Measurements from ENCODE around the gene COX6B2.

COX6B2 gene

GRCh38 chr19:55373993-55374757 lies 19.7 kb upstream of the COX6B2 start:
- peak; percentile 88 for DNase-seq (ENCODE audit: insufficient read length, low spot score)
- peak; percentile 6; the same call in 1 of the 2 replicates for TF ChIP-seq POLR2A (IDR thresholded peaks at IDR 0.05; ENCODE audit: low read depth, low read length)
- no peak for FAIRE-seq

DNA sequence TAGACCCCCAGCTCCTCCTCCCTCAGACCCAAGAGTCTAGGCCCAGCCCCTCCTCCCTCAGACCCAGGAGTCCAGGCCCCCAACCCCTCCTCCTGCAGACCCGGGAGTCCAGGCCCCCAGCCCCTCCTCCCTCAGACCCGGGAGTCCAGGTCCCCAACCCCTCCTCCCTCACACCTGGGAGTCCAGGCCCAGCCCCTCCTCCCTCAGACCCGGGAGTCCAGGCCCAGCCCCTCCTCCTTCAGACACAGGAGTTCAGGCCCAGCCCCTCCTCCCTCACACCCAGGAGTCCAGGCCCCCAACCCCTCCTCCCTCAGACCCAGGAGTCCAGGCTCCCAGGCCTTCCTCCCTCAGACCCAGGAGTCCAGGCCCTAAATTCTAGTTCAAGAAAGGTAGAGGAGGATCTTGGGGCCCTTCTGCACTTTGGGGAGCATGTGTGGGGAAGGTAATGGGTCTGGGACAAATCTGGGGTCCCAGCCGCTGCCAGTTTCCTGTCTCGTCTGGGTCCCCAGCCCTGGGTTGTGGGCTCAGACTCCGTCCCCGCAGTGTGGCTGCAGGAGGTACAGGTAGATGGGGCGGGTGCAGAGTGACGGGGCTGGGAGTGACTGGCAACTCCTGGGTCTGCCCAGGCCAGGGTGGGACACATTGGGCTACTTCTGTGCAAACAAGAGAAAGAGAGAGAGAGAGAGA lies 18.9 kb upstream of the COX6B2 start:
- 0 out of 2 replicates have a peak, but pooled peaks have one; percentile 0 for TF ChIP-seq POLR2A (IDR thresholded peaks at IDR 0.05; ENCODE audit: low read depth, low read length)
- FAIRE-seq (no peak), DNase-seq (ENCODE audit: insufficient read length, low spot score) (no peak)

- no peak for TF ChIP-seq POLR2A (IDR thresholded peaks at IDR 0.05; ENCODE audit: low read depth, low read length)
- DNase-seq (ENCODE audit: insufficient read length, low spot score) (peak; percentile 93), FAIRE-seq (no peak)
Observed at GRCh38 chr19:55372316-55373081, 18.0 kb upstream of the COX6B2 start.

DNA sequence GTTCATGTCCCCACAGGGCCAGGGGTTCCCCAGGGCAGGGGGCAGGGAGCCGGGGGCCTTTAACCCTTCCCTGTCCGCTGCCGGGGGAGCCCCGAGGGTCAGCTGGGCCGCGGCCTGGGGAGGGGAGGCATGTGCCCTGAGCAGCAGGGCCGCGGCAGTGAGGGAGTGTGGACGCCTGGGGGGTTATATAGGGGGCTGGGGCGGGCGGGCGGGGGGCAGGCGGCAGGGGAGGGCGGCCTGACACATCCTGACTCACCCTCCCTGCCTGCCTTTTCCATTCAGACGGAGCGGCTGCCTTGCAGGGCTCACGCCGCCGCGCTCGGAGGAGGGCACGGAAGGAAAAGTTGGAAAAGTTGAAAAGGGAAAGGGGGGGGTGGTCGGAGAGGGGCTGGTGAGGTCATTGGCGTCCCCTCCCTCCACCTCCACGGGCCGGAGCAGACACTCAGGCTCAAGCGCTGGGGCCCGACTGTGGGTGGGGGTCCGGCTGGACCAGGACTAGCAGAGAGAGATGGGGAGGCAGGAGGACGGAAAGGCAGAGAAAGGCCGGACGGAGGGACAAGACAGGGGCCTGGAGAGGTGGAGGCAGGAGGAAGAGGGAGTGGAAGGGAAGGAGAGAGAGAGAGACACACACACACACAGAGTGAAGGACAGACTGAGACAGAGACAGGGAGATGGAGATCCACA lies 15.9 kb upstream of the COX6B2 start, which contains the start of gene IL11:
Gene IL11, minus strand, starts transcription at position 159 of the 684 bp plus-strand sequence. Its CDS starts 153 bp downstream, at position 6.
- FAIRE-seq (no peak), DNase-seq (ENCODE audit: insufficient read length, low spot score) (peak; percentile 98)
- TF ChIP-seq POLR2A (IDR thresholded peaks at IDR 0.05; ENCODE audit: low read depth, low read length) = peak; percentile 98

GRCh38 chr19:55369653-55370304 lies 15.3 kb upstream of the COX6B2 start:
- no peak for TF ChIP-seq POLR2A (IDR thresholded peaks at IDR 0.05; ENCODE audit: low read depth, low read length)
- DNase-seq (ENCODE audit: insufficient read length, low spot score) (peak; percentile 99), FAIRE-seq (no peak)

GRCh38 chr19:55368701-55369563 lies 14.4 kb upstream of the COX6B2 start:
- DNase-seq (ENCODE audit: insufficient read length, low spot score) (peak; percentile 89), FAIRE-seq (no peak)
- peak; percentile 21; the same call in 1 of the 2 replicates for TF ChIP-seq POLR2A (IDR thresholded peaks at IDR 0.05; ENCODE audit: low read depth, low read length)

GRCh38 chr19:55368106-55368505 lies 13.6 kb upstream of the COX6B2 start:
- DNase-seq (ENCODE audit: insufficient read length, low spot score) (no peak), FAIRE-seq (no peak)
- no peak for TF ChIP-seq POLR2A (IDR thresholded peaks at IDR 0.05; ENCODE audit: low read depth, low read length)

GRCh38 chr19:55366790-55367189 lies 12.3 kb upstream of the COX6B2 start:
- FAIRE-seq = no peak
- TF ChIP-seq POLR2A (IDR thresholded peaks at IDR 0.05; ENCODE audit: low read depth, low read length) = no peak

GRCh38 chr19:55365964-55366363 lies 11.4 kb upstream of the COX6B2 start:
- no peak for TF ChIP-seq POLR2A (IDR thresholded peaks at IDR 0.05; ENCODE audit: low read depth, low read length)
- DNase-seq (ENCODE audit: insufficient read length, low spot score) = no peak
- FAIRE-seq = no peak

More at GRCh38 chr19:55366790-55367189, 12.3 kb upstream of the COX6B2 start:
- no peak for DNase-seq (ENCODE audit: insufficient read length, low spot score)

GRCh38 chr19:55365245-55365644 lies 10.7 kb upstream of the COX6B2 start:
- TF ChIP-seq POLR2A (IDR thresholded peaks at IDR 0.05; ENCODE audit: low read depth, low read length) = no peak
- FAIRE-seq = no peak
- no peak for DNase-seq (ENCODE audit: insufficient read length, low spot score)

DNA sequence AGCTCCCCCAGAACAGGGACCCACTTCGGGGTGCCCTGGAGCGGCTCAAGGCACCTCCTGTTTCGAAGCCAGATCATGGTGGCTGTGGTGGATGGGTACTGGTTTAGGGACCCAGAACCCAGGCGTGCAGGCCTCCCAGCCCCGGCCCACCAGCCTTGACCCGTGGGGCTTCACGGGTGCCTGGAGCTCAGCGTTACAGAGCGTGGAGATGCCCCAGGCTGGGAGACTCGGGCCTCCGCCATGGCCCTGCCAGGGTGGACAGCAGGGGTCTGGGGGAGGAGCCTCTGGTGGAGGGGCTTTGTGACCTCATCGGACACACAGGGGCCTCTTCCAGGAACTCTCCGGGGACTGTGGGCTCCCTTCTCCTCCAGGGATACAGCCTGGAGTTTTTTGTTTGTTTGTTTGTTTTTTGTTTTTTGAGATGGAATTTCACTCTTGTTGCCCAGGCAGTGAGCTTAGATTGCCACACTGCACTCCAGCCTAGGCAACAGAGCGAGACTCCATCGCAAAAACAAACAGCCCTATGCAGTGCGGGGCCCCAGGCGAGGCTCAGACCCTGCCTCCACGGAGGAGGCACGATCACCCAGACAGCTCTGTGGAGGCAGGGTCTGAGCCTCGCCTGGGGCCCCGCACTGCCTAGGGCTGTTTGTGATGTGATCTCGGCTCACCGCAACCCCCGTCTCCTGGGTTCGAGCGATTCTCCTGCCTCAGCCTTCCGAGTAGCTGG lies 8.6 kb upstream of the COX6B2 start, which contains the start of gene GARIN5B:
Gene GARIN5B, minus strand, starts transcription at position 271 of the 727 bp plus-strand sequence. Its CDS starts 194 bp downstream, at position 77.
- DNase-seq (ENCODE audit: insufficient read length, low spot score) (no peak), FAIRE-seq (no peak)
- no peak for TF ChIP-seq POLR2A (IDR thresholded peaks at IDR 0.05; ENCODE audit: low read depth, low read length)
